GM23248 (cell line): Measurements from ENCODE around the gene ZNF438.

Experiments
- EZH2 ChIP-seq: fragments of 200-600 bp; sonication (generic); IDR thresholded peaks from 2 replicates; pipeline ENCODE4 v1.6.1; 2018; ENCODE audit warnings: antibody characterized with exemption, mild to moderate bottlenecking; ENCODE audit not compliant: insufficient read depth, poor library complexity, severe bottlenecking
- EZH2phosphoT487 ChIP-seq: fragments of 200-600 bp; sonication (generic); IDR thresholded peaks from 2 replicates; pipeline ENCODE4 v1.6.1; 2018; ENCODE audit warnings: antibody characterized with exemption, moderate library complexity, mild to moderate bottlenecking, low read depth; ENCODE audit not compliant: insufficient read depth

GRCh38 chr10:30834651-30835050 lies 197.0 kb downstream of the ZNF438 start:
- TF ChIP-seq EZH2: no peak
- TF ChIP-seq EZH2phosphoT487: no peak
